Effector memory CD8-positive, alpha-beta T cell (primary cell): ENCODE results near the gene HLA-A.

Experiments
- ATAC-seq: fragments of 150-1000 bp; cut with Tn5 transposase; replicated peaks from 2 replicates; pipeline ENCODE4 v1.10.0; 2021; ENCODE audit warnings: mild to moderate bottlenecking, moderate library complexity
- DNase-seq, 3 experiments: peaks; one replicate each; pipeline ENCODE4 v3.0.0; 2021
- H3K27ac Mint-ChIP-seq, 2 donors: one replicate each; pipeline ENCODE4 v1.8.0; 2022; ENCODE audit warnings: mild to moderate bottlenecking in 2 of 2, mixed read lengths in 2 of 2, moderate library complexity in 2 of 2
- H3K27me3 Mint-ChIP-seq, 2 donors: one replicate each; pipeline ENCODE4 v1.8.0; 2022; ENCODE audit warnings: mixed read lengths in 2 of 2
- H3K36me3 Mint-ChIP-seq: one replicate; pipeline ENCODE4 v1.8.0; 2022; ENCODE audit warnings: mild to moderate bottlenecking, moderate library complexity, mixed read lengths; ENCODE audit not compliant: insufficient read depth
- H3K4me1 Mint-ChIP-seq, 2 donors: one replicate each; pipeline ENCODE4 v1.8.0; 2022; ENCODE audit warnings: low read depth in 2 of 2, mixed read lengths in 2 of 2
- H3K4me3 Mint-ChIP-seq, 2 donors: one replicate each; pipeline ENCODE4 v1.8.0; 2022; ENCODE audit warnings: mild to moderate bottlenecking in 2 of 2, mixed read lengths in 2 of 2, moderate library complexity in 2 of 2
- H3K9me3 Mint-ChIP-seq, 2 donors: one replicate each; pipeline ENCODE4 v1.8.0; 2022; ENCODE audit warnings: mixed read lengths in 2 of 2

HLA-A gene

DNA sequence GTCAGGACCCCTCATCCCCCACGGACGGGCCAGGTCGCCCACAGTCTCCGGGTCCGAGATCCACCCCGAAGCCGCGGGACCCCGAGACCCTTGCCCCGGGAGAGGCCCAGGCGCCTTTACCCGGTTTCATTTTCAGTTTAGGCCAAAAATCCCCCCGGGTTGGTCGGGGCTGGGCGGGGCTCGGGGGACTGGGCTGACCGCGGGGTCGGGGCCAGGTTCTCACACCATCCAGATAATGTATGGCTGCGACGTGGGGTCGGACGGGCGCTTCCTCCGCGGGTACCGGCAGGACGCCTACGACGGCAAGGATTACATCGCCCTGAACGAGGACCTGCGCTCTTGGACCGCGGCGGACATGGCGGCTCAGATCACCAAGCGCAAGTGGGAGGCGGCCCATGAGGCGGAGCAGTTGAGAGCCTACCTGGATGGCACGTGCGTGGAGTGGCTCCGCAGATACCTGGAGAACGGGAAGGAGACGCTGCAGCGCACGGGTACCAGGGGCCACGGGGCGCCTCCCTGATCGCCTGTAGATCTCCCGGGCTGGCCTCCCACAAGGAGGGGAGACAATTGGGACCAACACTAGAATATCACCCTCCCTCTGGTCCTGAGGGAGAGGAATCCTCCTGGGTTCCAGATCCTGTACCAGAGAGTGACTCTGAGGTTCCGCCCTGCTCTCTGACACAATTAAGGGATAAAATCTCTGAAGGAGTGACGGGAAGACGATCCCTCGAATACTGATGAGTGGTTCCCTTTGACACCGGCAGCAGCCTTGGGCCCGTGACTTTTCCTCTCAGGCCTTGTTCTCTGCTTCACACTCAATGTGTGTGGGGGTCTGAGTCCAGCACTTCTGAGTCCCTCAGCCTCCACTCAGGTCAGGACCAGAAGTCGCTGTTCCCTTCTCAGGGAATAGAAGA, 978 bp downstream of the HLA-A start:
- no peaks in the 10 kb centered on the region for H3K9me3 Mint-ChIP-seq
- peak; percentile 3 for ATAC-seq
- H3K4me3 Mint-ChIP-seq: peak overlapping the region; percentile 94 to 98
- DNase-seq: peak; percentile 24 to 49 (median 41)
- peaks cover 65 to 69% of the 10 kb centered on the region in 2 donors for H3K4me1 Mint-ChIP-seq
- H3K36me3 Mint-ChIP-seq: peaks cover 74% of the 10 kb centered on the region
- no peaks in the 10 kb centered on the region for H3K27me3 Mint-ChIP-seq
- peak overlapping the region; percentile 100 for H3K27ac Mint-ChIP-seq

GRCh38 chr6:29945281-29945820, 3.0 kb downstream of the HLA-A start:
- ATAC-seq (no peak), DNase-seq (no peak)
- peaks cover 94% of the 10 kb centered on the region for H3K36me3 Mint-ChIP-seq
- H3K9me3 Mint-ChIP-seq: no peaks in the 10 kb centered on the region
- no peaks in the 10 kb centered on the region for H3K27me3 Mint-ChIP-seq
- peak overlapping the region; percentile 94 to 98 for H3K4me3 Mint-ChIP-seq
- peak overlapping the region; percentile 100 for H3K27ac Mint-ChIP-seq
- peaks cover 71 to 77% of the 10 kb centered on the region in 2 donors for H3K4me1 Mint-ChIP-seq

DNA sequence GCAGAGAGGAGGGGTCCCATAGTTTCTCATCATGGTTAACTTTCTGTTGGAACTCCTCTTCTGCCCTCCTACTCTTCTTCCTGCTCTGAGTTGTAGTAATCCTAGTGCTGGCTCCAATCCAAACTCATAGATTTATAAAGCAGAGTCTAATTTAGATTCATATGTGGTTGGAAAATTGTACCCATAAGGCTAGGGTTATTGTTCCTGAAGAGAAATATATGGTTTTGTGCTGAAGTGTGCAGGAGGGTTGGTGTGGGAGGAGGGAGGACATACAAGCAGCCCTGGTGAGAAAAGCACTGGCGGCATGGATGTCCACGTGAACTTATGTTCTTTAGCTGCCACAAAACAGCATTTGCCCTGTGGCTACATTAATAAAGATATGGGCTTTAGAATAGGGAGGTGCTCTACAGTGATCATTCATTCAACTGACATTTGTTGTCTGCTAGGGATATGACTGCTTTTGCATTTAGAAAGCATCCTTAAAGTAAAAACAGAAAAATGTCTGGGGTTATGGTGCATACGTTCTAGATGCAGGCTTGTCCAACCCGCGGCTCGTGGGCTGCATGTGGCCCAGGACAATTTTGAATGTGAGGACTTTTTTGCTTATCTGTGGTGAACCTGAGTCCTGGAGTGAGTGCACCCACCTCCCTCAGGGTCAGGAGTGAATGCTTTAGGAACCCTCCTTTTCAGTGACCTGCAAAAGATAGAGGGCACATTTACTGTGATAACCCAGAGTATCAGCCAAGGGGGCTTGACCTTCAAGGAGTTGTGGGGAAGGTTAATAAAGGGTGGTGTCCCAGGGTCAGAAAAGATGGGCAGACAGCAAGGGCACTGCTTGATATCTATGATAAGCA, 4.1 kb downstream of the HLA-A start:
- ATAC-seq: no peak
- Mint-ChIP-seq H3K4me3 (peak overlapping the region; percentile 94 to 98), H3K9me3 (no peaks in the 10 kb centered on the region), H3K4me1 (peaks cover 65 to 72% of the 10 kb centered on the region in 2 donors), H3K27ac (peak overlapping the region; percentile 100), H3K36me3 (peaks cover 92% of the 10 kb centered on the region), H3K27me3 (no peaks in the 10 kb centered on the region)
- peak; percentile 22 to 24 (median 23) for DNase-seq

DNA sequence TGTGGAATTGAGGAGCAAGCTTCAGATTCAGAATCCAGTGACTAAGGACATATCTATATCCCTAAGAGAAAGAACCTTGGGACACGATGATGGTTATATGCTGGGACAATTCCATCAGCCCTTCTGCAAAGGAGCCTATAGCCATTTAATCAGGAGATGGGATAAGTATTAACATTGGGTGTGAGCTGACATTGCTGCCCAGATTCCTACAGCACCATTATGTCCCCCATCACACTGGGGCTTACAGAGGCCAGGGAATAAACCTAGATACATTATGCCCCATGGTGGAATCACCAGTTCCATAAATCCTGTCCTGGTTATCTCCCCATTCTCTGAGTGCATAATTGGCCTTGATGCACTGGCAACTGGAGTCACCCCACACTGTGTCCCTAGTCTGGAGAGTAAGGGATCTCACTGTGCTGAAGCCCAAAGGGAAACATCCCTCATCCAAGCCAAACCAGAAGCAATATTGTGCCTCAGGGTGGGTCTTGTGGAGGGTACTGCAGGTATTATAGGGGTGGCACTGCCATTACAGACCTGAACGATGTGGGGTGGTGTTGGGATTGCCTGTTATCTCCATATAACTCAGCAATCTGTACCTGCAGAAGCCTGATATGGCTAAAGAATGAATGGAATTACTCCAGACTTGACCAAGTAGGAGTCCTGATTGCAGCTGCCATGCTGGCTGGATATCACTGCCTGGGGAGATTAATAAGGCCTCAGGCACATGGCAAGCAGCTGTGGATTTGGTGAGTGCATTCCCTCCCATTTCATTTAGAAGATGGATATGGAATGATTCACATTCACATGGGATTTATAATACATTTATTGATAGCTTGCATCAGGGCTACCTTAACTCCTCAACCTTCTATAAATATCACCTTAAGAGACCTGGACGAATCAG, 5.0 kb downstream of the HLA-A start:
- Mint-ChIP-seq H3K4me1 (peaks cover 58 to 66% of the 10 kb centered on the region in 2 donors), H3K9me3 (no peaks in the 10 kb centered on the region), H3K27me3 (no peaks in the 10 kb centered on the region), H3K36me3 (peaks cover 86% of the 10 kb centered on the region), H3K4me3 (peak overlapping the region; percentile 94 to 98), H3K27ac (peak overlapping the region; percentile 100)
- peak; percentile 1 for ATAC-seq
- DNase-seq: peak in 1 of 3 experiments; percentile 11

GRCh38 chr6:29948277-29948676, 5.9 kb downstream of the HLA-A start:
- peak overlapping the region; percentile 16 to 98 for H3K4me3 Mint-ChIP-seq
- no peaks in the 10 kb centered on the region for H3K9me3 Mint-ChIP-seq
- DNase-seq (peak in 1 of 3 experiments; percentile 16), ATAC-seq (peak; percentile 2)
- peaks cover 58 to 64% of the 10 kb centered on the region in 2 donors for H3K4me1 Mint-ChIP-seq
- H3K27ac Mint-ChIP-seq: peak overlapping the region in 1 of 2 donors; percentile 100
- no peaks in the 10 kb centered on the region for H3K27me3 Mint-ChIP-seq
- peaks cover 76% of the 10 kb centered on the region for H3K36me3 Mint-ChIP-seq

- Mint-ChIP-seq H3K9me3 (no peaks in the 10 kb centered on the region), H3K27me3 (no peaks in the 10 kb centered on the region), H3K27ac (peak overlapping the region; percentile 67 to 100), H3K36me3 (peaks cover 63% of the 10 kb centered on the region), H3K4me3 (peak overlapping the region; percentile 35 to 98), H3K4me1 (peaks cover 46 to 48% of the 10 kb centered on the region in 2 donors)
- DNase-seq (no peak), ATAC-seq (no peak)
Observed at GRCh38 chr6:29949934-29950333, 7.6 kb downstream of the HLA-A start.

DNA sequence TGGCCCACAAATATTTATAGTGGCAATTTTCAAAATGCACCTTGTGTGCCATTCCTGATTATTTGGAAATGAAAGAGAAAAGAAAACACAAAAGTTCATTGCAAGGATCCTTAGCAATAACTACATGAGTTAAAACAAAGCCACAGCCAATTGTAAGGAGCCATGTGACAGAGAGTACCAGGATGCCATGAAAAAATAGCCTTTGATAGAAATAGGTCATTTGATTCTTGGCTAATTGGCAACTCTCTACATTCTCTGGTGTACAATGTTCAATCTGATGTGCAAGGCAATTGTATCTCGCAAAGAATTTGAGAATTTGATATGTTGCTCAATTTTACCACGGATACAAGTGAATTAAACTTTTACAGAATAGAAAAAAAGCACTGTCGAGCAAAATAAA, 9.6 kb downstream of the HLA-A start:
- peaks cover 26 to 29% of the 10 kb centered on the region in 2 donors for H3K4me1 Mint-ChIP-seq
- no peak for ATAC-seq
- H3K36me3 Mint-ChIP-seq: peaks cover 44% of the 10 kb centered on the region
- no peaks in the 10 kb centered on the region for H3K9me3 Mint-ChIP-seq
- DNase-seq: no peak
- no peaks in the 10 kb centered on the region for H3K27me3 Mint-ChIP-seq
- no peak overlapping the region for H3K4me3 Mint-ChIP-seq
- H3K27ac Mint-ChIP-seq: no peak overlapping the region

DNA sequence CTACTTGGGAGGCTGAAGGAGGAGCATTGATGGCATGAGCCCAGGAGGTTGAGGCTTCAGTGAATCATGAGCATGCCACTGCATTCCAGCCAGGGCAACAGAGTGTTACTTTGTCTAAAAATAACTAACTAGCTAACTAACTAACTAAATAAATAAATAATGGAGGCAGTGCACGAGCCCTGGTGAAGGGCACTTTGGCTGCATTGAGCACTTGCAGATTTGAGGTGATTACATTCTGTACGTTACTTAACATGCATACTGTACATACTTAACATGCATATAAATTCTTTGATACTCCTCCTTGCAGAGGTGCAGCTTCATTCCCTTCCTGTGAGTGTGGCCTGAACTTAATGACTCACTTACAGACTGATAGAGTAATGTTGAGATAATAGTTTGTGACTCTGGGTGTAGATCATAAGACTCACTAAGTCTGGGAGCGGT, 10.7 kb downstream of the HLA-A start:
- no peak for DNase-seq

GRCh38 chr6:29953686-29954085, 11.4 kb downstream of the HLA-A start:
- Mint-ChIP-seq H3K27me3 (no peaks in the 10 kb centered on the region), H3K9me3 (no peaks in the 10 kb centered on the region), H3K27ac (peak overlapping the region in 1 of 2 donors; percentile 53), H3K36me3 (peaks cover 26% of the 10 kb centered on the region), H3K4me3 (no peak overlapping the region), H3K4me1 (peaks cover 12% of the 10 kb centered on the region in 2 donors)
- ATAC-seq: no peak
- no peak for DNase-seq

More for the DNA sequence above, 10.7 kb downstream of the HLA-A start:
- Mint-ChIP-seq H3K4me1 (peaks cover 18% of the 10 kb centered on the region in 2 donors), H3K9me3 (no peaks in the 10 kb centered on the region), H3K27me3 (no peaks in the 10 kb centered on the region), H3K4me3 (no peak overlapping the region), H3K36me3 (peaks cover 32% of the 10 kb centered on the region), H3K27ac (no peak overlapping the region)
- ATAC-seq: no peak

GRCh38 chr6:29954272-29954671, 11.9 kb downstream of the HLA-A start:
- ATAC-seq: no peak
- no peaks in the 10 kb centered on the region for H3K9me3 Mint-ChIP-seq
- H3K36me3 Mint-ChIP-seq: peaks cover 20% of the 10 kb centered on the region
- no peak for DNase-seq
- H3K27ac Mint-ChIP-seq: no peak overlapping the region
- H3K4me1 Mint-ChIP-seq: peaks cover 8 to 12% of the 10 kb centered on the region in 2 donors
- no peaks in the 10 kb centered on the region for H3K27me3 Mint-ChIP-seq
- H3K4me3 Mint-ChIP-seq: no peak overlapping the region

DNA sequence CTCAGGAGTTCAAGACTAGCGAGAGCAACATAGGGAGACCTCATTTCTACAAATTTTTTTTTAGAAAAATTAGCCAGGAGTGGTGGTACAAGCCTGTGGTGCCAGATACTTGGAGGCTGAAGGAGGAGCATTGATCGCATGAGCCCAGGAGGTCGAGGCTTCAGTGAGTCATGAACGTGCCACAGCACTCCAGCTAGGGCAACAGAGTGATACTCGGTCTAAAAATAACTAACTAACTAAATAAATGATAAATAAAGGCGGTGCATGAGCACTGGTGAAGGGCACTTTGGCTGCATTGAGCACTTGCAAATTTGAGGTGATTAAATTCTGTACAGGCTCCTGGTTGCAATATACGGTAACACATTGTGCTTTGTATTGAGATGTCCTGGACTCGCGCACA, 13.5 kb downstream of the HLA-A start:
- Mint-ChIP-seq H3K9me3 (no peaks in the 10 kb centered on the region), H3K27ac (no peak overlapping the region), H3K36me3 (peaks cover 10% of the 10 kb centered on the region), H3K4me3 (no peak overlapping the region), H3K27me3 (no peaks in the 10 kb centered on the region), H3K4me1 (no peaks in the 10 kb centered on the region)
- no peak for ATAC-seq
- no peak for DNase-seq

GRCh38 chr6:29956518-29956917, 14.2 kb downstream of the HLA-A start:
- H3K9me3 Mint-ChIP-seq: no peaks in the 10 kb centered on the region
- DNase-seq (no peak), ATAC-seq (no peak)
- no peak overlapping the region for H3K4me3 Mint-ChIP-seq
- H3K27ac Mint-ChIP-seq: no peak overlapping the region
- no peaks in the 10 kb centered on the region for H3K4me1 Mint-ChIP-seq
- H3K36me3 Mint-ChIP-seq: peaks cover 6% of the 10 kb centered on the region
- no peaks in the 10 kb centered on the region for H3K27me3 Mint-ChIP-seq
